Measurements from ENCODE around the gene RNF157.

RNF157 gene

DNA sequence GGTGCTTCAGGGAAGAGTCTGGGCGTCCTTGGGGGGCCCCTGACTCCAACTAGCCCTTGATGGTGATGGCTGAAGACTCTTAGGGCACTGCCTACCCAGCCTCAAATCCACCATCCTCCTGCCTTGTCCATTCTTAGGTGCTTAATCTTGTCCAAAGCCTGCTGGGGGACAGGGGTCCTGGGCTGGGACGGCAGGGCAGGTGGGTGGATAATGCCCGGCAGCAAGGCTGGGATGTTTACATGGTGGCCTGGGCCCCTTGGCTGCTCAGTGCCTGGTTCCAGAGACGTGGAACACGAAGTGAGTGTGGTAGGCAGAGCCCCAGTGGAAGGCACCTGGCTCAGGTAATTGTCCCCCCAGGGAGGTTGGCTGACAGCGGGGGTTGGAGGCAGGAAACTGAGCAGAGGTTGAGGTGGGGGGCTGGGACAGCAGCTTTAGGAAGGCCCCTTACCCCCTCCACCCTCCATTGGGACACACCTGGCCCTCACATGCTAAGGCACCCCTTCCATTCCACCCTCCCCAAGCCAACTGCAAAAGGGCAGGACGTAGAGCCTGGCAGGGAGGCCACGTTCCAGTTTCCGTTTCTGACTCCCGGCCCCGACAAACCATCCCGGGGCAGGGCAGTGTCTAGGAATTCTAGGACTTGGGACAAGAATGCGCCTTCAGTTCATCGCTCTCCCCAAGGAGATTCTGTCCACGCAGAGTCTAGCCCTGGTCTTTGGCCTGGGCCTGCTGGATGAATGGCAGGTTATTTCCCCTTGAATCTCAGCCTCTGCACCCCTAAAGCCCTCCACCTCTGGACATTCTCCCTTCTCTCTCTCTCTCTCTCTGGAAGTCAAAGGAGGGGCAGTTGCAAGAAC lies 101.2 kb downstream of the RNF157 start:
- no peak for DNase-seq

DNA sequence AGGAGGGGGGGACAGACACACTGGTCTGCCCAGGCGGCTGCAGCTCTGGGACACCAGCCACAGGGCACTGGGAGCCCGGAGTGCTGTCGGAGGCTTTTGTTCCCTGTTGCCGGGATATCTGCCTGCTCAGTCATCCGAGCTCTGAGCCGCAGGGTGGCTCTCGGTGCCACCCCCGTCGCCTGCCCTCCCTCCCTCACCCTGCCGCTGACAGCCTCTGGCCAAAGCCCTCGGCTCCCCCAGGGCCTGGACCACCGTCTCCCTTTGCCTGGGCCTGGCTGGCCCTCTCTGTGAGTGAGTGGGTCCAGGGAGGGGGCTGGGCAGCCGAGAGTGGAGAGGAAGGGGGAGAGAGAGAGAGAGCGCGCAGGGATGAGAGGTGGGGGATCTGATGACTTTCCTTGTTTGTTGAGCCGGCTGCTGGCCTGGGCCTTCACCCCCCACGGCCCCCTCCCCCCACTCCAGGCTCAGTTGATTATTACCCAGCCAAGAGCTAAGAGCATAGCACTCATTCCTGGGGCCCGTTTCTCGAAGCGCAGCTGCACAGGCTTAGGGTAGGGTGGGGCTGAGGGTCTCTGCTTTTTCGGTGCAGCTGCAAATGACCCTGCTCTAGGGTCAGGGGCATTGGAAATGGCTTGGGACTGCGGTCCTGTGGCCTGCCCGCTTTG lies 101.9 kb downstream of the RNF157 start:
- DNase-seq: no peak

DNA sequence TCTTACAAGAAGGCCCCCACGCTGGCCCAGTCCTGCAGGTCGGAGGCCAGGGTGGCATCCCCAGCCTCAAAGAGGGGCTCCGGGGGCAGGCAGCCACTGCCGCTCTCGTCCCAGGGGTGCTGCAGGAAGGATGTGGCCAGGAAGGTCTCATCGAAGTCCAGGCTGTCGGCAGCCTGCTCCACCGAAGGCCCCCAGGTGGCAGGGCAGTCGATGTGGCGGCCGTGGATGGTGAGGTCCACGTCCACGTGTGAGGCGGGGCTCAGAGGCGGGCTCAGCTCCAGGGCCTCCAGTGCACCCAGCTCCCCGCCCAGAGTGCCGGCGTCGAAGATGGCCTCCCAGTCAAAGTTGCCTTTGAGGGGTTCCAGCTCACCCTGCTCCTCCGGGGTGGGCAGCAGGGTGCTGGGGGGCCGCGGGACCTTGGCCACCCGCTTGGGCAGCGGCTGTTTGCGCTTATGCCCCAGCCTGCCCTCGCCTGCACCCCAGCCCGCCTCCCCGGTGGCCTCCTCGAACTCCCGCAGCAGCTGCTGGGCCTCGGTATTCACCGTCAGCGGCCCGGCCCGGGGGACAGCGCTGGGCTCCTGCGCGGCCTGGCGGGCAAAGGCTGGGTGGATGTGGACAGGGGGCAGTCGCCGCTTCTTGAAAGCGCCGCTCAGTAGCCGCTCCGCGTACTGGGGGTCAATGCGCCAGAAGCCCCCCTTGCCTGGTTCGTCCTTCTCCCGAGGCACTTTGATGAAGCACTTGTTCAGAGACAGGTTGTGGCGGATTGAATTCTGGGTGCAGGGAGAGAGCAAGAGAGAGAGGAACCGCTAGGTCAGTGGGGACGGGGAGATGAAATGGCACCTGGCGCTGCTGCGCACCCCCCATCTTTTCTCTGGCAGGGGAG lies 102.7 kb downstream of the RNF157 start:
- no peak for DNase-seq

DNA sequence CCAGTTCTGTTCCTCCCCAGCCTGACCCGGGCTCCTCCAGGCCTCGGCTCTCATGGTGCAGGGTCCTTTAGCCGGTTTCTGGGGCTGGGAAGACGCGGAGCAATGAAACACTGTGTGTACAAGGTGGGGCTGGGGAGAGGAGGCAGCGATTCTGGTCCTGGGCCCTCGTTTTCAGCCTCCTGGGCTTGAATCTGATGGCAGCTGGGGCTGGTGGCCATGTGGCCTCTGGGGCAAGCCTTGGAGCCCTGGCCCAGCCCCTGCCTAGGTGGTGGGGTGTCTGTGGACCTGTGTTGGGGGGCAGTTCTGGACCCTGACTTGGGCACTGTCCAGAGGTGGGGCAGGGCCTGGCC lies 103.3 kb downstream of the RNF157 start:
- DNase-seq: no peak

DNA sequence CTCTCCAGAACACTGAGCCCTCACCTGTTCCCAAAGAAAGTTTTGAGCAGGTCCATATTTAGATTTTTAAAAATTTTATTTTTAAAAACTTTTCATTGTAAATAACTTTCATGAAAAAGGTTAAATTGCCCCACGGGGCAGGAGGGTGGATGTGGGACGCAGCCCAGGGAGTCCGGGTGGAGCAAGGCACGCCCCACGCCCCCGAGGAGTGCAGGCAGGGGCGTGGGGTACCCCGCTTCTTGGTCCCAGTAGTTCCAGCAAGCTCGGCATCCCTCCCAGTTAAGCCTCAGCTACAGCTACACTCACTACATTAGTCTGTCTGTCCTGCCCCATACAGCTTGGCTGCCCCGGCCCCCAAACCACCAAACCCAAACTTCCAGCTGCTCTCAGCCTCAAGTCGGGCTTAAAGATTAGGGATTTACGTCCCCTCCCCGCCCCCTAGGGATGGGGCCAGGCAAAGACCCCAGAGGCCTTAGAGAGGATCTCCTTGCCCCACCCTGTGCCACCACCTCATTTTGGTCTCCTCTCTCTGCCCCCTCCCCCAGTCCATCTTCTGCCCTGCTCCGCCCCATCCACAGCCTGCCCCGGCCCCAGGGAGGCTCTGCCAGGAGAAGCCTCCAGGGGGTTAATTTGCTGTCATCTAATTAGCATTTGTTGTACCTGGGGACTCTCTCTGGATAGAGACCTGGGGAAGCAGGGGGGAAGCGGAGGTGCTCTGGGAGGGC lies 103.9 kb downstream of the RNF157 start:
- no peak for DNase-seq

DNA sequence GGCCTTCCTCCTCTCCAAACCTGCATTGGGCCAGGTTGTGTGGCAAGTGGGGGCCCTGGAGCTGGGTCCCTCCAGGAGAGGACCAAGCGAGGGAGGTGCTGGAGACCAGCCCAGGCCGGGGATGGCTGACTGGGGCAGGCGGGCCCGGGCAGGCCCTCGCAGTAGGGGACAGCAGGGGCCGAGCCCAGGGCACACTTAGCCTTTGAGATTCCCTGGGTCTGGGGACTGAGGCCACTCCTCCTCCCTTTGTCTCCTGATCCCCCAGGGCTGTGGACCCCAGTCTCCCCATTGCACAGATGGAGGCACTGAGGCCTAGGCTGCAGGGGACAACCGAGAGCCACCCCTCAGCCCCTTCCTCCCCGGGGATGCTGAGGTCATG lies 104.5 kb downstream of the RNF157 start:
- DNase-seq: no peak

DNA sequence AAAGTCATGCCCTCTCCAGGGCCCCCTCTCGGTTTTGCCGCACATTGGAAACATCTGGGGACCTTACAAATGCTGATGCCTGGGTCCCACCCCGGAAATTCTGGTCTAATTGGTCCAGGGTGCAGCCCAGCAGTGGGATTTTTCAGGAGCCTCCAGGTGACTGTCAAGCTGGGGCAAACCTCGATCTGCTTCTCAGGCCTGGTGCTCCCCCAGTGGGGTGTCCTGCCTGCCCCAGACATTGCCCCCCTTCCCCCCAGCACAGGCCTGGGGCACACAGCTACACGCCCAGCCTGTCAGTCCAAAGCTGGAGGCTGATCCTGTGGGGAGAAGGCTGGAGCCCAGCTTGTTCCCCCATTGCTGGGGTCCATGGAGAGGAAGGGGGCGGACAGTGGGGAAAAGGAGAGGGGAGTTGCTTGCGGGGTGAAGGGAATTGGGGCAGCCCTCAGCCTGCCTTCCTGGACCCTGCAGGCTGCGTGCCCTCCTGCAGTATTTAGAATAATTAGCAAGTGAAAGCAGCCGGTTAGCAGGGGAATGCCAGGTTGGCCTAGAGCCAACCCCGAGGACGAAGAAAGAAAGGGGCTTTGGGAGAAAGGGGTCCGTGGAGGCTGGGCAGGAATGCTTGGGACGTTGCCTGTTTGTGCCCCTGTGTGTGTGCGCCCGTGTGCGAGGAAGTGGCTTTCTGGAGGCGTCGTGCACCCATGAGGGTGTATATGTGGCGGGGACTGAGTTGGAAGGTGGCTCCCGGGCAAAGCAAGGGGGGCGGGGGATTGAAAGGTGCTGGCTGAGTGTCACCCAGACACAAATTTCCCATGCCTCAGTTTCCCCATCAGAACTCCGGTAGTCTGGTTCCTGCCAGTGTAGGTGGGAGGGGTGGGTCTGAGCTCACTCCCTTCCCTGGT lies 105.1 kb downstream of the RNF157 start:
- no peak for DNase-seq

DNA sequence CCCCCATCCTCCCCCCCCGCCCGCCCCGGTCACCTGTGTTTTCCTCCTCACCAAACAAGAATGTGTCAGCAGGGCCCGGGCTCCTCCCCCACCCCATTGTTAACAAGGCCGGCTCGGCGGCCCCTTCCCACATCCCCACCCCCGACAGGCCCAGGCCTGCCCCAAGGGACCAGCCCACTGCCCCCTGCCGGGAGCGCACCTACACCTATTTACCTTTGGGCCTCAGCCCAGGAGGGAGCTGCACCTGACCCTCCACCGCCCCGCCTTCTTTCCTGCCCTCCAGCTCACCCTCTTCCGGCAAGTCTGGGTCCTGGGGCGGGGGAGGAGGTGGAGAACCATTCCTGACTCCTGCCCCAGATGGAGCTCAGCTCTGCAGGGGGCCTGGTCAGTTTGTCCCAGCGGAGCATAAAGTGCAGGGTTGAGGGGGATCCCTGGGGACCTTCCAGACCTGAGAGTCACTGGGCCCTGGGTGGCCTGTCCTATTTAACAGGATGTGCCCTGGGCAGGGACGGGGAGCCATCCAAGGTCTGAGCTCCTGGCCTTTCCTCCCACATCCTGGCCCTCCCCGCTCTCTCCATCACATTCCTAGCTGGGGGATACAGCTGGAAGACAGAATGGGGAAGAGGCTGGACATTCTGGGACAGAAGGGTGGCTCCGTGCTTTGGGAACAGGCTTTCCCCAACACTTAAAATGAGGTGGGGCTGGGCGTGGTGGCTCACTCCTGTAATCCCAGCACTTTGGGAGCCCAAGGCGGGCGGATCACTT lies 107.5 kb downstream of the RNF157 start:
- no peak for DNase-seq

DNA sequence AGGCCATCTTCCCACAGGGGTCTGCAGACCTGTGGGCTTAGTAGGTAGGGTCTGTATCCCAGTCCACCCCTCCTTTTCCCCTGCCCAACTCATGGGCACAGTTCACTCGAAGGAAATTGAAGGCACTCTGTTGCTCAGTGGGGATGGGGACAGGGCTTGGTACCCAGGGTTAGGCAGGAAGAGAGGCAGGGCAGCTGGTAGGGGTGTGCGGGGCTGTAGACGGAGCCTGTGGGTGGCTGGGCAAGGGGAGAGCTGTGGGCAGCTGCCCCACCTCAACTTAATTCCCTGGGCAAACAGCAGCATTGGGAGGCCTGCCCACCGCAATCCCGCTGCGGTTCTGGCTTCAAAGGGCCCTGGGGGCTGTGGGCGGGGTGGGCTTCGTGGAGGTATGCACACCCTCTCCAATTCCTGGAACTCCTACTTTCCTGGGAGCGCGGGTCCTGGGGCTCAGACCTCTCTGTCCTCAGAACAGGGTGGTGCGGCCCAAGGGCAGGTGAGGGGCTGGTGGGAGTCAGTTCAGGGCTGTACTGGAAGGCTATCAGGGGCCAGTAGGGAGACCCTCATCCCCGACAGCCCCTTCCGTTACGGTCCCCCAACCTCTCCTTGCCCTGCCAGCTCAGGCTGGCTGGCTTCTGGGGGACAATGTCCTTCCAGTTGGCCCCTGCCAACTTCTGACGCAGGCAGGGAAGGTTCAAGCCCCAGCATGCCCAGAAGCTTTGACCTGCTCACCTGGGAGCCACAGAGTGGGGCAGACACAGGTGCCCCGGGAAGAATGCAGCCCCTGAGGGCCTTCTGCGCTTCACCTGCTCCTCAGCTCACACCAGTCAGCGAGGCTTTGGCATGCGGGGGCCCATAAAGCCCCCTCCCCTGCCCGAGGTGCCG lies 108.4 kb downstream of the RNF157 start:
- DNase-seq: no peak

DNA sequence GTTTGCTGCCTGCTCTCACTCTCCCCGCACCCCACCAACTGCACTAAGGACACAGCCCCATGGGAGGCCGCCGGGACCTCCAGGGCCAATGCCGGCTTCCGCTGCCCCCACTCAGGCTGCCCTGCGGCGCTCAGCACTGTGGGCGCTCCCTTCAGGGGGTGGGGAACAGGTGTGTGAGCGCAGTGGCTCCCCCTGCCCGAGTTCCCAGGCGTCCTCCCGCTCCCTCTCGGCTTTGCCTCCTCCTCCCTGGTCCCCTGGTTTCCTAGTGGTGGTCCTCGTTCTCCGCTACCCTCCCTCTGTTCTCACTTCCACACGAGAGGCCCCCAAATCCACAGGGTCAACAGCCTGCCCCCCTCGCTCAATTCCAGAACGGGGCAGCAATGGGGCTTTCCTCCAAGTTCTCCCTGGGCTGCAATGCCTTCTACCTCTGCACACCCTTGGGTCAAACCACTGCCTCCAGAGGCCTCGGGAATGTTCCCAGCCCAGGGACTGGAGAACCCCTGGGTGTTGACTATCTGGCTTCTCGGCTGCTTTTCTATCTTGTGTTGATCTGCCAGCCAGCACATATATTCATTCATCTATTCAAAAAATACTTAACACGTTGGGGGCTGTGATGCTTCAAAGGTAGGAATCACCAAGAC lies 109.1 kb downstream of the RNF157 start:
- no peak for DNase-seq

DNA sequence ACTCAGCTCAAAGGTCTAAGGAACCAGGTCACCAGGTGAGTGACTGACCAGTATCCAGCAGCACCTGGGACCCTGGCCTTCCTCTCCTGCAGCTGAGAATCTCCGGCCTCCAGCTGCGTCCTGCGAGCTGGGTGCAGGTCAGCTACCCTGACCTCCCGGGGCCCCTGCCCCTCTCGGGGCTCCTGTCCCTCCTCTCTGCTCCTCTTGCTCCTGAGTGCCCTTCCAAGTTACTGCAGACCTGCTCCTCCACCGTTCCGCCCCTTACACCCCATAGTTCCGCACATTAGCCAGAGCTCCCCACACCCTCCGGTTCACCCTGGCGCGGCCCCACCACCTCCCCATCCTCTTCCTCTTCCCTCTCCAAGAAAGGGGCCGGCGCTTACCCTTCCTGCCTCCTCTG lies 109.8 kb downstream of the RNF157 start:
- no peak for DNase-seq

DNA sequence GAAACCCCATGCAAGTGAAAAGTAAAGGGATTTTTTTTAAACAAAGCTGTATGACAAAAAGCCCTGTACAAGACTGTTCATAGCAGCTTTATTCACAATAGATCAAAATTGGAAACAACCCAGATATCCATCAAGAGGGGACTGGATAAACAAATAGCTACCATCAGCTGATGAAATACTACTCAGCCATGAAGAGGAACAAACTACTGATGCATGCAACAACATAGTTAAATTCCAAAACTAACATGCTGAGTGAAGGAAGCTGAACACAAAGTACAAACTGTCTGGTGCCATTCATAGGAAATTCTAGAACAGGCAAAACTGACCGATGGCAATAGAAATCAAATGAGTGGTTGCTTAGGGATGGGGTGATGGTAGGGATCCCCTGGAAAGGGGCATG lies 114.4 kb downstream of the RNF157 start:
- no peak for DNase-seq

DNA sequence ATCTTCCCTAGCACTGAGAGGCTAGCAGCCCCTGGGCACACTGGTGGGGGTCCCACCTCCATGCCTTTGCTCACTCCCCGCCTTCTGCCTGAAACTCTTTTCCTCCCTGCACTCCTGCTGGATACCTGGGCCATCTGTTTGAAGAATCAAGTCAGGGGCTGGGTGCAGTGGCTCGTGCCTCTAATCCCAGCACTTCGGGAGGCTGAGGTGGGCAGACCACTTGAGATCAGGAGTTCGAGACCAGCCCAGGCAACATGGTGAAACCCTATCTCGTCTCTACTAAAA lies 115.0 kb downstream of the RNF157 start:
- DNase-seq: no peak

DNA sequence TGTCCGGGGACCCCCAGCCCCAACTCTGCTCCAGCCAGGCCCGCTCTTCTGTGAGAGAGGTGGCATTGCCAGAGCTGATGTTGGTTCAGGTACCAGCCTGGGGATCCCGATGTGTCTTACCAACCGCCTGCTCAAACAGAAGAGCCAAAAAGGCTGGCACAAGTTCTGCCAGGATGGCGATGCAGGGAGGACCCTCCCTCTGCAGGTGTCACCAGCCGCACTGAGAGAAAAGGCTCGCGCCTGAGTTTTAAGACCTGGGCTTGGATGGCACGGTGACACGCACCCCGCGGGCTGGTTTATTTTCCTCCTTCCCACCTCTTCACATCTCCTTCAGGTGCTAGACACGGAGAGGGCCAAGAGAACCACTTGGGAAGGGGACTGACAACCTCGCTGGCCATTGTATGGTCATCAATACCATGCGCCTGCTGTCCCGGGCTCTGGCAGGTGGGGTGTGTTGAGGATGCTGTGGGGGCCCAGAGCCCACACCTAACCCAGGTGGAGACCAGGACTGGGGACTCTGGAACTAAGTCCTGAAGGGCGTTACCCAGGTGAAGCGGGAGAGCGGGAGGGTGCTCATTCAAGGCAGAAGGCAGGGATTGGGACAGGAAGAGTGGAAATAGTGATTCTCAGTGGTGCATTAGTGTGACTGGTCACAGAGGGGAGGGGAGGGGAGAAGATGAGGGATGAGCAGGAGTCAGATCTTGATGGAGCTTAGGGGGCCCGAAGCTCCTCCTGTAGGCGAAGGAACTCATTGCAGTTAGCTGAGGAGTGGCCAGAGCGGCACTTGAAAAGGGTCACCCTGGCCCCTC lies 115.5 kb downstream of the RNF157 start:
- DNase-seq: no peak

DNA sequence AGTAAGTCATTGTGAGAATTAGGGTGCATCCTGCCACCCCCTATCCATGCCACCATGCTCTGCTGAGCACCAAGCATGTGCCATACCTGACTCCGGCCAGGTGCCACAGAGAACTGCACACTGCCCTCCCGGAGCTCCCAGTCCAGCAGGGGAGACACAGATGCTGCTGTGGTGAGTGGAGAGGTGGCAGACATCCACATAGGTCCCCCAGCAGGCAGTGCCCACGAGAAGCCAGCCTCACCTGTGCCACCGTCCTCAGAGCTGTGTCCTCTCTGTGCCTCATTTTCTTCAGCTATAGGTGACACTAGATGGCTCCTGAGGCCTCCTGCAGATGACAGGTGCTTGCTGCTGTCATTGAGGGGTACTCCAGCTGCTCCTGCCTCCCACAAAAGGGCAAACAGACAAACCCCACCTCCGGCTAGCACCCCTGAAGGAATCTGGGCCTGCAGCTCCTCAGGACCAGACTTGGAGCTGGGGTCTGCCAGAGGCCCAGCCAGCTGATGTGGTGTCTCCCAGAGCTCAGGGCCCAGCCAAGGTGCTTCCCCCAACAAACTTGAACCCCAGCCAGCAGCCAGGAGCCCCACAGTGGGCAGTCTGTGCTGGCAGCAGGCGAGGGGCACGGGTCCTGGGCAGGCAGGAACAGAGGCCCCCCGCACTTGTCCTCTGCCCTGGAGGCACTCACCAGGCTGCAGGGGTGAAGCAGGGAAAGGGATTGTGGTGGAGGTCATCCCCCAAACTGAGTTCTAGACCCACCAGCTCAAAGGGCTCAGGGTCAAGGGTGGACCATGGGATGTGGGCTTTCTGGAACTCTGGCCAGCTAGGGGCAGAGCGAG lies 116.3 kb downstream of the RNF157 start:
- no peak for DNase-seq

DNA sequence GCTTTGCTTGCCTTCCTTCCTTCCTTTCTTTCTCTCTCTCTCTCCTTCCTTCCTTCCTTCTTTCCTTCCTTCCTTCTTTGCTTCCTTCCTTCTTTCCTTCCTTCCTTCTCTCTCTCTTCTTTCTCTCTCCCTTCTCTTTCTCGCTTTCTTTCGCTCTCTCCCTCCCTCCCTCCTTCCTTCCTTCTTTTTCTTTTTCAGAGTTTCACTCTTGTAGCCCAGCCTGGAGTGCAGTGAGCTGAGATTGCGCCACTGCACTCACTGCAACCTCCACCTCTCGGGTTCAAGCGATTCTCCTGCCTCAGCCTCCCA lies 117.1 kb downstream of the RNF157 start:
- DNase-seq: no peak

DNA sequence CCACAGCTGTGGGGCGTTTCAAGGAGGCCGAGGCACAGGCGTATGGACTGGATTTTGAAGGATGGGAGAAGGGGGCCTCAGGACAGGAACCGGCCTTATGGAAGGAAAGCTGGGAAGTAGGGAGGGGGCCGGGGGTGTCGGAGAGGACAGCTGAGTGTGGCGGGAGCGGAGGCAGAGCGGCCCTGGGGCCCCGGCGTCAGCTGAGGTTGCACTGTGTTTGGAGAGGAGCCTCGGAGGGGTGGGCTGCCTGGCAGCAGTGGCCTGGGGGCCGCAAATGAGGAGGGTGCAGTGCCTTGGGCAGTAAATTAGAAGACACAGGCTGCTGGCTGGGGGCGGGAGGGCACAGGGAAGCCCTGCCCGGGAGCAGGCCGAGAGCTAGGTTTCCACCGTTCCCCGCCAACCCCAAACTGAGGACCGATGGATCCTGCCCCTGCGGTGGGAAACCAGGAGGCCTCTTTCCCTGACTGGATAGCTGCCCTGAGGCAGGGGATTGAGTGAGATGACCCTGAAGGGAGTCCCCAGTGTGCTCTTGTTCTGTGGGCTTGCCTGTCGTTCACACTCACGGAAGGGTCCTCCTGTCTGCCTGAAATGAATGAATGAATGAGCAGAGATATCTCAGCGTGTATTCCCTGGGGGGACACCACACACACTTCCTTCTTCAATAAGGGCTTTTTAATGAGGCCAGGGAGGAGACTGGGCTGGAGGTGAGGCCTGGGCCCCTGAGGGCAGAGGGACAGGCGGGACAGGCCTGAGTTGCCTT lies 117.7 kb downstream of the RNF157 start:
- DNase-seq: no peak
